HepG2 (cell line): Measurements from ENCODE around the gene RCOR1. TPM values are rescaled to one million over a fixed set of nuclear protein-coding genes. Genes with fewer than 3 reads are reported as not detected.

ENCODE experiments used
- CENPX ChIP-seq: sonication (generic); formaldehyde crosslinking; IDR thresholded peaks from 2 replicates; pipeline ENCODE4 v1.9.0; 2021; ENCODE audit warnings: mild to moderate bottlenecking, missing genetic modification reagents, moderate library complexity
- CTCF ChIP-seq: sonication (generic); formaldehyde crosslinking; IDR thresholded peaks from 2 replicates; pipeline ENCODE4 v1.5.0; 2020; ENCODE audit warnings: mild to moderate bottlenecking, missing genetic modification reagents, moderate library complexity
- HDAC6 ChIP-seq: fragments of 200-600 bp; sonication (generic); IDR thresholded peaks from 2 replicates; pipeline ENCODE4 v1.7.0; 2017; ENCODE audit warnings: mild to moderate bottlenecking, antibody characterized with exemption, low read length, low read depth
- HNF4G ChIP-seq, 2 experiments: sonication (generic) in 1 of 2; formaldehyde crosslinking in 1 of 2; IDR thresholded peaks; 2 replicates each; pipeline versions ENCODE4 v1.4.0 to v1.6.1; 2011 to 2020; ENCODE audit warnings: borderline replicate concordance in 2 of 2, low read depth in 2 of 2, mild to moderate bottlenecking in 2 of 2, low read length in 1 of 2, missing genetic modification reagents in 1 of 2, moderate library complexity in 1 of 2
- JUND ChIP-seq: sonication (generic); formaldehyde crosslinking; IDR thresholded peaks from 2 replicates; pipeline ENCODE4 v1.8.0; 2022; ENCODE audit warnings: mild to moderate bottlenecking, missing genetic modification reagents
- KDM5B ChIP-seq: sonication (generic); formaldehyde crosslinking; IDR thresholded peaks from 2 replicates; pipeline ENCODE4 v1.4.0; 2020; ENCODE audit warnings: missing genetic modification reagents, mild to moderate bottlenecking, borderline replicate concordance
- MAF1 ChIP-seq: sonication (generic); formaldehyde crosslinking; IDR thresholded peaks from 2 replicates; pipeline ENCODE4 v1.5.0; 2020; ENCODE audit warnings: missing genetic modification reagents, borderline replicate concordance
- MAFK ChIP-seq, 2 experiments: IDR thresholded peaks in 1 of 2; conservative IDR thresholded peaks in 1 of 2; 2 replicates each; pipeline ENCODE4 v1.6.1; 2011; ENCODE audit warnings: improper control_type of control experiment in 2 of 2, low read length in 2 of 2
- PHF8 ChIP-seq: sonication (generic); formaldehyde crosslinking; IDR thresholded peaks from 2 replicates; pipeline ENCODE4 v1.5.0; 2020; ENCODE audit warnings: missing genetic modification reagents
- SKI ChIP-seq: fragments of 450-650 bp; IDR thresholded peaks from one replicate; pipeline ENCODE4 v1.6.1; 2018; ENCODE audit warnings: mild to moderate bottlenecking; ENCODE audit not compliant: partially characterized antibody
- ZFP62 ChIP-seq: sonication (generic); formaldehyde crosslinking; IDR thresholded peaks from 2 replicates; pipeline ENCODE4 v1.4.0; 2020; ENCODE audit warnings: missing genetic modification reagents
- ZNF20 ChIP-seq: sonication (generic); formaldehyde crosslinking; IDR thresholded peaks from 2 replicates; pipeline ENCODE4 v1.4.0; 2020; ENCODE audit warnings: mild to moderate bottlenecking, moderate library complexity, missing genetic modification reagents
- ZNF264 ChIP-seq: sonication (generic); formaldehyde crosslinking; IDR thresholded peaks from 2 replicates; pipeline ENCODE4 v1.4.0; 2020; ENCODE audit warnings: missing genetic modification reagents
- ZNF513 ChIP-seq: sonication (generic); formaldehyde crosslinking; conservative IDR thresholded peaks from 2 replicates; pipeline ENCODE4 v1.5.0; 2020; ENCODE audit warnings: missing genetic modification reagents
- ZNF746 ChIP-seq: sonication (generic); formaldehyde crosslinking; IDR thresholded peaks from 2 replicates; pipeline ENCODE4 v1.8.0; 2022; ENCODE audit warnings: mild to moderate bottlenecking, missing genetic modification reagents
- polyA plus RNA-seq, 8 experiments: library from polyadenylated mRNA; depleted of rRNA in 3 of 8; stranded (reverse) in 7 of 8; unstranded in 1 of 8; fragments of >200 nt; fragmentation: Illumina TruSeq in 4 of 8; extraction: Trizol in 4 of 8; gene quantifications; 2 replicates each; pipeline versions ENCODE4 v1.2.1 to v1.2.3, GENCODE V29; 2011 to 2016; ENCODE audit warnings: low read depth in 4 of 8, missing spikeins in 1 of 8, mixed read lengths in 1 of 8; ENCODE audit not compliant: insufficient read depth in 1 of 8
- total RNA-seq, 5 experiments: library from RNA; depleted of rRNA; stranded (reverse); fragments of >200 nt; fragmentation: Illumina TruSeq; extraction: Trizol; gene quantifications; 2 replicates each; pipeline ENCODE4 v1.2.3, GENCODE V29; 2016; ENCODE audit warnings: low read depth in 1 of 5
- TF ChIP-seq, protein P1 (sequence below): fragments of 450-650 bp; IDR thresholded peaks from 2 replicates; pipeline ENCODE4 v1.6.1; 2017; ENCODE audit warnings: mild to moderate bottlenecking
- TF ChIP-seq, protein P2 (sequence below): sonication (generic); formaldehyde crosslinking; IDR thresholded peaks from 2 replicates; pipeline ENCODE4 v1.4.0; 2020; ENCODE audit warnings: missing genetic modification reagents
- TF ChIP-seq, protein P3 (sequence below): sonication (generic); formaldehyde crosslinking; IDR thresholded peaks from 2 replicates; pipeline ENCODE4 v1.9.0; 2021; ENCODE audit warnings: missing genetic modification reagents, mild to moderate bottlenecking, borderline replicate concordance

Gene RCOR1
- total and polyA plus RNA-seq, 2 of the 13 experiments (the other 11 are each of a cell fraction or from before 2014, with no cell fraction given) = 10.2 to 11.1 TPM

GRCh38 chr14:102545461-102546265 lies 46.8 kb upstream of the RCOR1 start (continued):
- TF ChIP-seq, protein P1, sequence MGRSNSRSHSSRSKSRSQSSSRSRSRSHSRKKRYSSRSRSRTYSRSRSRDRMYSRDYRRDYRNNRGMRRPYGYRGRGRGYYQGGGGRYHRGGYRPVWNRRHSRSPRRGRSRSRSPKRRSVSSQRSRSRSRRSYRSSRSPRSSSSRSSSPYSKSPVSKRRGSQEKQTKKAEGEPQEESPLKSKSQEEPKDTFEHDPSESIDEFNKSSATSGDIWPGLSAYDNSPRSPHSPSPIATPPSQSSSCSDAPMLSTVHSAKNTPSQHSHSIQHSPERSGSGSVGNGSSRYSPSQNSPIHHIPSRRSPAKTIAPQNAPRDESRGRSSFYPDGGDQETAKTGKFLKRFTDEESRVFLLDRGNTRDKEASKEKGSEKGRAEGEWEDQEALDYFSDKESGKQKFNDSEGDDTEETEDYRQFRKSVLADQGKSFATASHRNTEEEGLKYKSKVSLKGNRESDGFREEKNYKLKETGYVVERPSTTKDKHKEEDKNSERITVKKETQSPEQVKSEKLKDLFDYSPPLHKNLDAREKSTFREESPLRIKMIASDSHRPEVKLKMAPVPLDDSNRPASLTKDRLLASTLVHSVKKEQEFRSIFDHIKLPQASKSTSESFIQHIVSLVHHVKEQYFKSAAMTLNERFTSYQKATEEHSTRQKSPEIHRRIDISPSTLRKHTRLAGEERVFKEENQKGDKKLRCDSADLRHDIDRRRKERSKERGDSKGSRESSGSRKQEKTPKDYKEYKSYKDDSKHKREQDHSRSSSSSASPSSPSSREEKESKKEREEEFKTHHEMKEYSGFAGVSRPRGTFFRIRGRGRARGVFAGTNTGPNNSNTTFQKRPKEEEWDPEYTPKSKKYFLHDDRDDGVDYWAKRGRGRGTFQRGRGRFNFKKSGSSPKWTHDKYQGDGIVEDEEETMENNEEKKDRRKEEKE = no peak
- TF ChIP-seq ZNF513 (CRISPR knock-in tag) (no peak), MAF1 (CRISPR knock-in tag) (no peak), ZNF264 (no peak), CENPX (CRISPR knock-in tag) (no peak), ZNF746 (CRISPR knock-in tag) (no peak; the same call in 1 of the 2 replicates), ZNF20 (CRISPR knock-in tag) (no peak), MAFK (conservative IDR thresholded peaks at IDR 0.05 in 1 of 2, IDR thresholded peaks at IDR 0.05 in 1 of 2; ENCODE audit: low read length in 2 of 2) (no peak), KDM5B (CRISPR knock-in tag) (0 out of 2 replicates have a peak, but pooled peaks have one; percentile 22), ZFP62 (CRISPR knock-in tag) (no peak), SKI (no peak), PHF8 (CRISPR knock-in tag) (peak; percentile 67), CTCF (peak; percentile 49), JUND (CRISPR knock-in tag) (no peak), HNF4G (IDR thresholded peaks at IDR 0.05; ENCODE audit: borderline replicate concordance, low read depth, low read length) (peak; percentile 45), HNF4G (CRISPR knock-in tag; IDR thresholded peaks at IDR 0.05; ENCODE audit: borderline replicate concordance, low read depth) (no peak), HDAC6 (no peak)
- TF ChIP-seq, protein P2, sequence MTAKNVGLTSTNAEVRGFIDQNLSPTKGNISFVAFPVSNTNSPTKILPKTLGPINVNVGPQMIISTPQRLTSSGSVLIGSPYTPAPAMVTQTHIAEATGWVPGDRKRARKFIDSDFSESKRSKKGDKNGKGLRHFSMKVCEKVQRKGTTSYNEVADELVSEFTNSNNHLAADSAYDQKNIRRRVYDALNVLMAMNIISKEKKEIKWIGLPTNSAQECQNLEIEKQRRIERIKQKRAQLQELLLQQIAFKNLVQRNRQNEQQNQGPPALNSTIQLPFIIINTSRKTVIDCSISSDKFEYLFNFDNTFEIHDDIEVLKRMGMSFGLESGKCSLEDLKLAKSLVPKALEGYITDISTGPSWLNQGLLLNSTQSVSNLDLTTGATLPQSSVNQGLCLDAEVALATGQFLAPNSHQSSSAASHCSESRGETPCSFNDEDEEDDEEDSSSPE (CRISPR knock-in tag) = no peak
- TF ChIP-seq, protein P3, sequence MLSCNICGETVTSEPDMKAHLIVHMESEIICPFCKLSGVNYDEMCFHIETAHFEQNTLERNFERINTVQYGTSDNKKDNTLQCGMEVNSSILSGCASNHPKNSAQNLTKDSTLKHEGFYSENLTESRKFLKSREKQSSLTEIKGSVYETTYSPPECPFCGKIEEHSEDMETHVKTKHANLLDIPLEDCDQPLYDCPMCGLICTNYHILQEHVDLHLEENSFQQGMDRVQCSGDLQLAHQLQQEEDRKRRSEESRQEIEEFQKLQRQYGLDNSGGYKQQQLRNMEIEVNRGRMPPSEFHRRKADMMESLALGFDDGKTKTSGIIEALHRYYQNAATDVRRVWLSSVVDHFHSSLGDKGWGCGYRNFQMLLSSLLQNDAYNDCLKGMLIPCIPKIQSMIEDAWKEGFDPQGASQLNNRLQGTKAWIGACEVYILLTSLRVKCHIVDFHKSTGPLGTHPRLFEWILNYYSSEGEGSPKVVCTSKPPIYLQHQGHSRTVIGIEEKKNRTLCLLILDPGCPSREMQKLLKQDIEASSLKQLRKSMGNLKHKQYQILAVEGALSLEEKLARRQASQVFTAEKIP = no peak
